GM21526 (cell line): ENCODE measurements around the gene SH3TC2.

Experiments
- ATAC-seq: cut with Tn5 transposase; IDR thresholded peaks from one replicate; pipeline ENCODE4 v1.9.1; 2021; ENCODE audit warnings: moderate library complexity; ENCODE audit not compliant: unreplicated experiment, low FRiP score

SH3TC2 gene

GRCh38 chr5:148956477-148957385, 106.1 kb downstream of the SH3TC2 start:
- ATAC-seq: no peak
